Left forelimb (tissue), 1 donor: ENCODE measurements around the gene MANF.
A peak's percentile ranks its signal among the peaks of the same experiment; 100 is the strongest.

Source experiments
- DNase-seq: peaks from one replicate; pipeline ENCODE4 v3.0.0-alpha.2; 2018; ENCODE audit warnings: low spot score

The MANF gene

DNA sequence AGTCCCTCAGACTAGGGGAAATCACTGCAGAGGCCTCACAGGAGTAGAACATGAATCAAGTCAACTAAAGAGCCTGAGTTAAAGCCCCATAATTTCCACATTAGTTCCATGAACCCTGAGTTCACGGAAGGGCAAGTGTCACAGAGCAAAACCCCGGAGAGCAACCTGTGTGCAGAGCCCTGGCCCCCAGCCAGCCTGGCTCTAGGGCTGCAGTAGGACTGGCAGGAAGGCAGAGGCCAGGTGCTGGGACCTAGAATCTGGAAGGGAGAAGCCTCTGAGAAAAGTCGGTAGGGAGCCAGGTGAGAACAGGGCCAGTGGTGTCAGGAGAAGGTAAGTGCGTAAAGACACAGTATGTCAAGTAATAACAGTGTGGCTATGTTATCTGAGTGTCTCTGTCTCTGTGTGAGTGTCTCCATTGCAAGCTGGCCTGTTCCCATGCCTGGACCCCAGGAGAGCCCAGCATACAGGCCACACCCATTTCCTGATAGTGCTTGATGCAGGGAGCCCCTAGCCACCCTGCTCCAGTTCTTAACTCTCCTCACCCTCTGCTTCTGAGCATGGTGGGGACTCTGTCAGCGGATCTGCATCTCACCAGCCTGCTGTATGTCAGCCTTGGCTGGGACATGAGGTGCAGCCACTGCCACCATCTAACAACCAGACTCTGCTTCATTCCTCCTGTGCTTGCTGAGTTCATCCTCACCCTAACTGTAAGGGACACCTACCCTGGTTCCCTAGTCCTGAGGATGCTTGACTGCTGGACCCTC is 11.3 kb upstream of the MANF start:
- DNase-seq = no peak

DNA sequence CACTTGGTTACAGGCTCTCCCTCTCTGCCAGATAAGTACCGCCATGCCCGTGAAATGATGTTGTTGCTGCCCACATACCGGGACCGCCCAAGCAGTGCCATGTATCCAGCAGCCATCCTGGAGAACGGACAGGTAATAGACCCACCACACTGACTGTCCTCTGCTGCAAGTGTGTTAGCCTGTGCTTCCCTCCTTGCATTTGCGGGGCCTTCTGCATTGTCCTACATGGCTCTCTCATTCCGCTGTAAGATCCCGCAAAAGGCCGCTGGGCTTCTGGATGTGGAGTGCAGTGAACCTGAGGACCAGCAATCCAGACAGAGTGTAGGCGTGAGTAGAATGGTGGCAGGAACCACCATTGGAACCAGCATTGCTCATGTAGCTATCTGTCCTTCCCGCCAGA is 10.6 kb upstream of the MANF start:
- no peak for DNase-seq

DNA sequence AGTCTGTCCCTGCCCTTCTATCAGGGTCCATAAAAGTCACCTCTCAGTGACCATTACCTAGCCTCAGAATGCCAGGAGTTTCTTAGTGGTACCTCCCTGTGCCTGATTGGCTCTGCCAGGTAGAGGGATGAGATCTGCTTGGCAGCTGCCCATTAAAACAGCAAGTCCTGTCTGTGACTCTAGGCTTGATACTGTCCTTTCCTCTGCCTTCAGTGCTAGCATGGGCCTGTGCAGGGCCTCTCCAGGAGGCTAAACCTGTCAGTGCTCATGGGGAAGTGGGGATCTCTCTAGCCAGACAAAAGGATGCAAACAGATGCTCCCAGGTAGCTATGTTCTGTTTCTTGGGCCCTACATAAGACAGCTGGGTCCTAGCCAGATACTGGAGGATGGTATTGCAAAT is 10.0 kb upstream of the MANF start:
- DNase-seq = no peak

DNA sequence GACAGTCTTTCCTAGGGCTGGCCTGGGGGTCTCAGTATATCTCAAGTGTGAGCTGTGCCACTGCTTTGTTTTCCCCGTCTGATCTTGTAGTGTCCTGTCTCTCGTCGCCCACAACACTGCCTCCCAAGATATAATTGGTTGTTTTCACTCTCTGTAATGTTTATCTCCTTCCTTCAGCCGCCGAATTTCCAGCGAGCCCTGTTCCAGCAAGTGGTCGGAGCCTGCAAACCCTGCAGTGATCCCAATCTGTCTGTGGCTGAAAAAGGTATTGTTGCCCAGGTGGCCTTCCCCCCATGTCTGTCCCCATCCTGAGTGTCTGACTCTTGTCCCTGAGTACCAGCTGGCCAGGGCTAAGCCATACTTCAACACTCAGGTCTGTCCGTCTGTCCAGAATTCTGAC is 9.5 kb upstream of the MANF start:
- DNase-seq = no peak

DNA sequence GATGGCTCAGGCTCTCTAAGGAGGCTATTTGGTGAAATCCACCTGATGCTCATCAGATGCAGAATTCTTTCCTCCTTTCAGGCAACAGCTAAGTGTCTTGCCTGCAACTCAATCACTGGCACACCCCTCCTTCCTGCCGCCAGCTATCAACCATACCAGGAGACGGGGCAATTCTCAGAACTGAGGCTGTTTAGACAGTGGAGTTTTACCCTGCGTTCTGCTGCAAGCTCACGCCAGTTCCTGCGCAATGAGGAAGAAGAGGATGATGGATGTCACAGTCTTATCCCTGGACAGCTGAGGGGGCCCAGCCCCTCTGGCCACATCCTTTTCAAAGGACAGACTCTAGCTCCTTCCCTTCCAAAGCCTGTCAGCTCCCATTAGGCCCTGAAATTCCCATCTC is 7.0 kb upstream of the MANF start:
- no peak for DNase-seq

DNA sequence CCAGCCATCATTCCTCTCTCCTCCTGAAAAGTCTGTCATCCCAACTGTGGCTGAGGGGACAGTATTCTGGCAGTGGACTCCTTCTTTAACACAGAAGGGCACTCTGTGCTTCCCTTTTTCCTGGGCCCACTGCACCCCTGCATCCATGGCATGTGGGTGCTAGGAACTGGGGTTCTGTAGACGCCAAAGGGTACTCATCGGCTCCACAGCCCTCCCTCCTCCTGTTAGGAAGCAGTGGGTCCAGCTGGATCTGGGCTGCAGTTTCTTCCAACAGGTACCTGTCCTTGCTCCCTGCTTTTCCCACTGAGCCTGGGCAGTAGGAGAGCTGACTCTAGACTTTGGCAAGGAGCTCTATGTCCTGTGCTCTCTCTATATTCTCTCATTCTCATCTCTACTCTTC is 6.4 kb upstream of the MANF start:
- no peak for DNase-seq

DNA sequence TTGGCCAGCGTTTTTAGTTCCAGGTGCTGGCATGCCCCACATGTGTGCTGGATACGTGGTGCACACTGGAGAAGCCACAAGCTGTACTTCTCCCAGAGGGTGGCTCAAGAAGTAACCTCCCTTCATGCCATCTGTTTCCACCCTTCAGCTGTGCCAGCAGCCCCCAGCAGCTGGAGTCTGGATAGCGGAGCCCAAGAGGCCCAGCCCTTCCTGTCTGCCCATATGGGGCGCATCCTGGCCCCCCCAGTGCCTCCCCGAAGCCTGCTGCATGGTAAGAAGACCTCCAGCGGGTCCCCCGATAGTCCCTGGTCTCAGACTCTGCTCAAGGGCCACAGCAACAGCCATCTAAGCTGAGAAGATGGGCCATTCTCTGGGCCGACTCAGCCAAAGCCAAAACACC is 5.8 kb upstream of the MANF start:
- no peak for DNase-seq

DNA sequence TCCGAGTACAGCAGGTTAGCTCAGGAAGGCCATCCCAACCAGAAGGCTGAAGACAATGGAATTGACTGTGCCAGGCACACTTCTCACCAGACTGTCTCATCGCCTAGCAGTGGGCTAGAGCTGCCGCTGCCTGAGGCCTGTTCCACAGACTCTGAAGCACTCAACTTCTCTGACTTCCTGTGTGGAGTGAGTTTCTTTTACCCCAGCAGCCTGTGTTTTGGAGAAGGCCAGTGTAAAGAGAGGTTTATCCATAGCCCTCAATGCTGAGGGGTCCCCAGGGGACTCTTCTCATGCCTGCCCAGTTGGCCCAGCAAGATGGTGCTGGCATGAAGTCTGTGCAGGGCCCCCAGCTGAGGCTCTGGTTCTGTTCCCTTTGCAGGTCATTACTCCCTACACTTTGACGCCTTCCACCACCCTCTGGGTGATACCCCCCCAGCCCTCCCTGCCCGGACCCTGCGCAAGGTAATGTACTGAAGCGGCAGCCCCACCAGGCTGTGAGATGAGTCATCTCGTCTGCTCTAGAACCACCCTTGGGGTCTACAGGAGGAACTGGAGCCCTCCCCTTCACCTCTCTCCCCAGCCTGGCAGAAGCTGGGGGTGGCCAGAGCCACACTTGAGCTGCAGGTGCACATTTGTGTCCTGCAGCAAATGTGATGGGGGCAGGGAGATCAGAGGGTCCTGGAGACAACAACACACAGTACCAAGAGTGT is 5.2 kb upstream of the MANF start:
- DNase-seq = no peak

DNA sequence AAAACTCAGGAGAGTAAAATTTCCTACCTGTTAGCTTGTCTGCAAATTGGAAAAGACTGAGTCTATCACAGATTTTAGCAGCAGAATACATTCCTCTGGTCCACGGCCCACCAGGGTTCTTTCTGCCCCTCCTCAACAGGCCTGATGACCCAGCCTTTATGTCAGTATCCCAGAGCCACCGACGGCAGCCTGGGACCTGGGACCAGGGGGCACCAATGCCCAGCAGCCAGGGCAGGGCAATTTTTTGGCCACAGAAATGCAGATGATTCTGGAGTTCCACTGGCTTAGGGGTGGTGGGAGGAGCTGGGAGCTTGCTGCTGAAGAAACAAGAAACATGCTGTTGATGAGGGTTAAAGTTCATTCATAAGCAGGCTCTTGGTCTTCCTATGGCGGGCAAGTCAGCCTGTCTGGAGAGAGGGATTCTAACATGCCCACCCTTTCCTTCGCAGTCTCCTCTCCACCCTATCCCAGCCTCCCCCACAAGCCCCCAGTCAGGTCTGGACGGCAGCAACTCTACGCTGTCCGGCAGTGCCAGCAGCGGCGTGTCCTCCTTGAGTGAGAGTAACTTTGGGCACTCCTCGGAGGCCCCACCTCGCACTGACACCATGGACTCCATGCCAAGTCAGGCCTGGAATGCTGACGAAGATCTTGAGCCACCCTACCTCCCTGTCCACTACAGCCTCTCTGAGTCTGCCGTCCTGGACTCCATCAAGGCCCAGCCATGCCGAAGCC is 4.3 kb upstream of the MANF start:
- no peak for DNase-seq

DNA sequence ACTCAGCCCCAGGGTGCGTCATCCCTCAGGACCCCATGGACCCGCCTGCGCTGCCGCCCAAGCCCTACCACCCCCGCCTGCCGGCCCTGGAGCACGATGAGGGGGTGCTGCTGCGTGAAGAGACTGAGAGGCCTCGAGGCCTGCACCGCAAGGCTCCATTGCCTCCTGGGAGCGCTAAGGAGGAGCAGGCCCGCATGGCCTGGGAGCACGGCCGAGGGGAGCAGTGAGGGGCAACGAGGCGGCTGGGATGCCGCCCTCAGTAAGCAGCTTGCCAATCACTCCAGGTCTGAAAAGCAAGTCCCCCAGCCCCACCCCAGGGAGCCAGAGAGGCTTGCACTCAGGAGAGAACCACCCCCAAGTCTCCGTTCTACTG is 3.8 kb upstream of the MANF start:
- DNase-seq = no peak

DNA sequence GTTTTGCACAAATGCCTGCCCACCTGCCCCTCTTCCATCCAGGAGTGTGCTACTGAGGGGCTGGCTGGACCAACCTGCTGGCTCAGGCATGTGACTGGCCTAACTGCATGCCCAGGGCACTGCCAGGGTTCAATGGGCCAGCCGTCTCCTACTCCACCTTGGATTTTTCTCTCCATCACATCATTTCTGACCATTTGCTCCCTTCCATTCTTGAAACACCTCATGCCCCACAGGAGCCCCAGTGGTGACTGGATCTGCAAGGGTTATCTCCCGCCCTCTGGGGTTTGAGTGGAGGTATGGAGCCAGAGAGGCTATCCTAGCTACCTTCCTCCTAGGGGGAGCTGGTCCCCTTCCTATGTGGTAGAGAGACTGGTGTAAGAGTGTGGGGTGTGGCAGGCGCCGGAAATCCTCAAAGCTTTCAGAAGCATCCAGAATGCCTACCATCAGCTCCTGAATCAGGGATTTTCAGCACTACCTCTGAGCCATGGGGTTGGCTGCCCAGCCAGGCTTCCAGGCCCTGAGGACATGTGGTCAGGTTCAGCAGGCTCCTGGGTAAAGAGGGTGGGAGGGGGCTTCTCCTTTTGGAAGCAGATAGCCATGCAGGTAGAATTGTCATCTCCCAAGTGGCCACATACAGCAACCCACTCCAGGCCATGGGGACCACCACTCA is 2.9 kb upstream of the MANF start:
- no peak for DNase-seq

DNA sequence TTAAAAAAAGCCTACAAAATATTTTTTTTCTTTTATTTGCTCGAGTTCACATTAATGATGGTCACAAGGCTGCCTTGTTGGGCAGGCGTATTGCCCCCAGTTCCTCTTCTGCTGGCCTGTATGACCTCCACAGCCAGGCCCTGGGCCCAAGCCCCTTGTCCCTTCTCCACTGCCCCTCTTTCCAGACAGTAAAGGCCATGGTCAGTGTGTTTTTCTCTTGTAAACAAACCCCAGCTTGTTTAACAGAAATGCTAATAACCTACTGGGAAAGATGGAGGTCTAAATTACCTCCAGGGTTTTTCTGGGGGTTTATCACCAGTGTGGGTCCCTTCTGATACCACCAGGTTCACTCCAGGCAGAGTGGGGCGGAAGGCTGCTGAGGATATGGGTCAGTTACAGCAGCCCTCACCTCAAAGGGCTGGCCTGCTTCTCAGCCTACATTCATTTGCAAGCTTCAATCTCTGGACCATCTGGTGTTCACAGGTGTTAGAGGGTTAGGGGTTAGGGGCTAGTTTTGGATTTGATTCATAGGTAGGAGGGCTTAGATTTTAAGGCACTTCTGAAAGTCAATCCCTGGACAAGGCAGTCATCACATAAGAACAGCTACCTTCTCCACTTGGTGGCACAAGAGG is 2.0 kb upstream of the MANF start:
- no peak for DNase-seq

DNA sequence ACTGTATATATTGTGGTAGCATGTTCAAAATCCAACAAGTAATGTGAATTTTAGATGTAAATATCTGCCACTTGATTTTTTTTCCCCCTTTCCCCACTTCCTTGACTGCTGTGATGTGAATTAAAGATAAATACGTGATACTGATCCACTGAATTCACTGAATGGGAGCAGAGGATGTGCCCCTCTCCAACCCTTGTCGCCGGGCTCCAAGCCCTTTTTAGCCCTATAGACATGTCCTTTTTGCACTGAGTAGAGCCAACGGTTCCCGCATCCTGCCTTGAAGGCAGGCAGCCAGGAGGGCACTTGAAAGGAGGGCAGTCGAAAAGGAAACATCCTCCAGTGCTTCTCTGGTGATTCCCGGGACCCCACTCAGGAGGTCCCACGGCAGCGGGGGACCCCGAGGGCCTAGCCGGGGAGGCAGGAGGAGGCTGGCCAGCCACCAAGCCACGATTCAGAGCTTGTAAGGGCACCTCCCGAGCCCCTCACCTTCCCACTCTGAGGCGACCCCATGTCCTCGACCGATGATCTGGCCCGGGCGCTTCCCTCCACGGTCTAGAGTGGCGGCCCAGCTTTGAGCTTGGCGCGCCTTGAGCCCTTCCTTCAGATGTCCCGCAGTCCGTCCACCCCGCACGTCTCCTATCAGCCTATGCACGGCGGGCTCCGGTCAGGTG is 901 bp upstream of the MANF start:
- peak; percentile 76 for DNase-seq

DNA sequence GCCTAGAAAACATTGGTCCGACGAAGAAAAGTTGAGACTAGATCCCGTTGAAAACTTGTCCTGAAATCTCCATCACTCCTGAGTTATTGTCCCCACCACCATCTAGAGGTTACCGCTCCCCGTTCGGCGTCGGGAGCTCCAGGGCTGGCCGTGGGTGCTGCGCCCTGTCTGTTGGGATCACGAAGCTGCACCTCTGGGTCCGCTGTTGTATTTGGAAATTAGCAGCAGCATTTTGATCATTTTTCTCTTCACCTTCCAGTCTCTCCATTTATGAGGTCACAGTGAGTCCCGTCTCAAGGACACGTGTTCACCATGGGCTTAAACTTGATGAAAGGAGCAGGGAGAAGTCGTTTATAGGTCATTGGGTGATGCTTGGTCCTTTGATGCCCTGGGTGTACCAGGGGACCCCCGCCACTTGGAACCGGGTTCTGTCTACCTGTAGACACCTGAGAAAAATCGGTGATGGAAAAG is 565 bp downstream of the MANF start:
- DNase-seq = no peak

DNA sequence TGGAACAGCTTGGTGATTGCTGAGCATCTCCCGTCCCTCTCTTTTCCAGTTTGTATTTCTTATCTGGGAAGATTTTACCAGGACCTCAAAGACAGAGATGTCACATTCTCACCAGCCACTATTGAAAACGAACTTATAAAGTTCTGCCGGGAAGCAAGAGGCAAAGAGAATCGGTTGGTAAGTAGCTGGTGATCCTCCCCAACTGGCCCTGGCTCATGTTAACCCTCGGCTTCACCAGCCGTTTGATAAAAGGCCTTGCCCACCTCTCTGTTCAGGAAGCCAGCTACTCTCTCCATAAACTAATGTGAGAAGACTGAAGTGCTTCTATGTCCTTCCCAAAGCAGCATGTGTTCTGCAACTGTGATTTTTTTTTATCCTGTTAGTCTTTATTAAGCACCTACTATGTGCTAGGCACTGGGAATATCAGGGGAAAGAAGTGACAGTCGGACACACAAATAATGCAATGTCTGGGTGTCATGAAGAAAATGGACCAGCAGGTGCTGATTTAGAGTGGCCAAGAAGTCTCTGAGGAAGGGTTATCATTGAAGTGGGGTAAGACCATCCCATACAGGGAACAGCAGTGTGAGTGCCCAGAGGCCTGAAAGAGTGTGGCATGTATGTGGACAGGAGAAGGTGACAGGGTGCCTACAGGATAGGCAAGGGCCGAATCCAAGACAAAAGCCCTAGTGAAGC is 1.2 kb downstream of the MANF start:
- no peak for DNase-seq

DNA sequence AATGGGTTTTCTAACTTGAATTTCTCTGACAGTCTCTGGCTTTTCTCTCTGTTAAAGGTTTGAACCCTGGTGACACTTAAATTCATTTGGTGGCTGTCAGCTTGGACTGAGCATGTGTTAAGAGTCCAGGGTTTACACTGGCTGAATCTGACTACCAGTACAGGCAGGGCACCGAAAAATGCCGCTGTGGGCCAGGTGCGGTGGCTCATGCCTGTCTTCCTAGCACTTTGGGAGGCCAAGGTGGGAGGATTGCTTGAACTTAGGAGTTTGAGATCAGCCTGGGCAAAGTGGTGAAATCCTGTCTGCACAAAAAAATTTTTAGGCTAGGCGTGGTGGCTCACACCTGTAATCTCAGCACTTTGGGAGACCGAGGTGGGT is 1.8 kb downstream of the MANF start:
- DNase-seq = no peak

DNA sequence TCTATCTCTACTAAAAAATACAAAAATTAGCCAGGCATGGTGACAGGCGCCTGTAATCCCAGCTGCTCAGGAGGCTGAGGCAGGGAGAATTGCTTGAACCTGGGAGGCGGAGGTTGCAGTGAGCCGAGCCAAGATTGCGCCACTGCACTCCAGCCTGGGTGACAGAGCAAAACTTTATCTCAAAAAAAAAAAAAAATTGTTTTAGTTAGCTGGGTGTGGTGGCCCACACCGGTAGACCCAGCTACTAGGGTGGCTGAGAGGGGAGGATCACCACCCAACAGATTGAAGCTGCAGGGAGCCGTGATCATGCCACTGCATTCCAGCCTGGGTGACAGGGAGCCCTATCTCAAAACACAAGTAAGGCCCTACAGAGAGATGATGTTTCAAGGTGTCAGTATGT is 2.2 kb downstream of the MANF start:
- DNase-seq = peak; percentile 23

DNA sequence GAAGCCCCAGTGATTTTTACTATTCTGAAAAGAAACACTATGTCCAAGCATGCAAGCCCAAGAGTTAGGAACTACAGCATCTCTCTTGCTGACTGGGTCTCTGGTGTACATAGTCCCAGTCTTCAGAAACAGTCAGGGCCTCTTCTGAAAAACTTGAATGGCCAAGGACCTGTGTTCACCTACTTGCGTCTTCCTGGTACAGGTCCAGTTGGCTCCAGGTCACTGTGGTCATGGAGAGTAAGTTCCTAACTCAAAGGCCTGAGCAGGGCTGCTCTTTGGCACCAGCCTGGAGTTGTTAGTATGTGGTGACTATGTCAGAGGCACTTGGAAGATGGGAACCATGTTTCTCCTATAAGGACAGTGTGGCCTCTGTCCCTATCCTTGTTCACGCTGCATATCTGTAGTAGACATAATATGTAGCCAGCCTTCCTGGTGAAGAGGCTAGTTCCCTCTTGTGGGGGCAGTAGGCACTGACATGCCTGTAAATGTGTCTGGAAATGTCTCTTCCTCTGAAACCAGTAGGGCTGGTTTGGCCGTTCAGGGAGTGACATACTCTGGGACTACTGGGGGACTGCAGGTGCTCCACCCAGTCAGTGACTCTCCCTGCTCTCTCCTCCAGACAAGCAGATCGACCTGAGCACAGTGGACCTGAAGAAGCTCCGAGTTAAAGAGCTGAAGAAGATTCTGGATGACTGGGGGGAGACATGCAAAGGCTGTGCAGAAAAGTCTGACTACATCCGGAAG is 3.4 kb downstream of the MANF start:
- peak; percentile 56 for DNase-seq

DNA sequence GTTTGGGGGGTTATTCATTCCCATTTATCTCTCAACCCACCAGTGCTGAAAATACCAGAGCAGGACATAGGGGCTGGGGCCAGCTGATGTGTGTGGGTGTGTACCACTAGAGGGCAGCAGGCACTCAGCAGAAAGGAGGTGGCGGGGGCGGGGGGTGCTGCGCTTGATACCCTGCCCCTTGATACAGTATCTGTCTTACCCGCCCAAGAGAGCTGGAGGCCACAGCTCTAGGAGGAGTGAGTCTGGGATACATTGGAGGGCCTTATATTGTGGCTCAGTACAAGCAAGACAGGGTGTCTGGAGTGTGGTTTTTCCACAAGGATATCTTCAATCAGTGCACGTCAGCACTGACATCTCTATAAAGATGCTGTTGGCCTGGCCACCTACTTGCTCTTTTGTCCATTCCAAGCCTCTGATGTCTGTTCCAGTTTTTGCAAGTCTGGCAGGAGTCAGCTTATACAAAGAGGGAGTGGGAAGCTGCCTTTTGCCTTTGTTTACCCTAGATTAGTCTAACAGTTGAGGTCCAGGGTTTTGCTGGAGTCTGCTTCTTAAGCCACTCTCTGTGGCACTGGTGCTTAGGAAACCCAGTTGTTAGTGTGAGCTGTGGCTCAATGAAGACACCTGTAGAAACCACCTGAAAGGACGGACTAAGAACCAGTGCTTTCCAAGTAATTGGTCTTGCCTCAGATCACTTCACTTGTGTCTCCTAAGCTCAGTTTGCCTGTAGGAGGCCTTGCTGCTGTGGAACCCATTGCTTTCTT is 4.5 kb downstream of the MANF start:
- DNase-seq = peak; percentile 68
